IPS-15b (cell line): ENCODE measurements around the gene ORAI3.

ENCODE experiments used
- H3K27me3 ChIP-seq: one replicate; pipeline ENCODE4 v1.6.1; 2013; ENCODE audit warnings: low read length; ENCODE audit not compliant: control insufficient read depth, insufficient read depth
- H3K36me3 ChIP-seq: one replicate; pipeline ENCODE4 v1.6.1; 2013; ENCODE audit warnings: low read length; ENCODE audit not compliant: control insufficient read depth, insufficient read depth
- H3K4me1 ChIP-seq: one replicate; pipeline ENCODE4 v1.6.1; 2013; ENCODE audit warnings: mild to moderate bottlenecking, low read length; ENCODE audit not compliant: control insufficient read depth, insufficient read depth
- H3K4me3 ChIP-seq: one replicate; pipeline ENCODE4 v1.5.1; 2013; ENCODE audit warnings: low read depth, low read length
- H3K9ac ChIP-seq: one replicate; pipeline ENCODE4 v1.6.1; 2013; ENCODE audit warnings: low read depth, mild to moderate bottlenecking, low read length
- H3K9me3 ChIP-seq: one replicate; pipeline ENCODE4 v1.6.1; 2013; ENCODE audit warnings: mild to moderate bottlenecking, low read length; ENCODE audit not compliant: control insufficient read depth, insufficient read depth

ORAI3 gene

DNA sequence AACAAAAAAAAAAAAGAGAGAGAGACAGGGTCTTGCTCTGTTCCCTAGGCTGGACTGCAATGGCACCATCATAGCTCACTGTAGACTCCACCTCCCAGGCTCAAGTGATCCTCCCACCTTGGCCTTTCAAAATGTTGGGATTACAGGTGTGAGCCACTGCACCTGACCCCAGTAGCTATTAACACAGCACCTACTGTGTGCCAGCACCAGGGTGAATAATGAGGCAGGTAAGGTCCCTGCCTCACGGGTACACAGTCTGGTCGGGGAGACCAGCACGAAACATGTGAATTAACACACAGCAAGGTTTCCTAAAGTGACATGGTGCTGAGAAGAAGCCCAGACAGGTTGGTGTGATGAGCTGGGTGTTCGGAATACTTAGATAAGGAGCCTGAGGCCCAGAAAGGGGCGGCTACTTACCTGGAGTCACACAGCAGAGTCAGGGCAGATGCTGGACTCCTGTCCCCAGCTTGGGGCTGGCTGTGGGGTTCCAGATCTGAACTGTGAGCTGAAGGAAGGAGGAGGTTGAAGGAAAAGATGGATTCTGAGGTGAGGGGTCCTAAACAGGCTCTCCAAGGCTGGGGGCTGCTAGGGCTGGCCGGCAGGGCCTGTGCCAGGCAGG, 36.0 kb upstream of the ORAI3 start:
- Histone ChIP-seq H3K9ac (no peak overlapping the region), H3K9me3 (no peaks in the 10 kb centered on the region), H3K4me1 (peaks cover 10% of the 10 kb centered on the region), H3K36me3 (no peaks in the 10 kb centered on the region), H3K27me3 (no peaks in the 10 kb centered on the region), H3K4me3 (no peak overlapping the region)

DNA sequence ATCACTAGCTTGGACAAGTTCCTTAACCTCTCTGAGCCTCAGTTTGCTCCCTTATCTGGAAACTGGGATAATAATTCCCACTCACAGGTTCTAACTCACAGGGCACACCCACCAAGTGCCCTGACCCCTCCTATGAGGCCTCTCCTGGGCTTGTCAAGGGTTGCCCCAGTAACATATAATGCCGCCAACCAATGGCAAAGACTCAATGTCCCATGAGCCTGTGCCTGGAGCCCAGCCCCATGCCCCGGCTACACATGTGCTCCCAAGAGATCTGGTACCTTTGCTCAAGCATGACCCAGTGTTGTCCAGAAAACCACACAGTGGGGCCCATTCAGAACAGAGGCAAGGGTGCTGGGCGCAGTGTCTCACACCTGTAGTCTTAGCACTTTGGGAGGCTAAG, 34.0 kb upstream of the ORAI3 start:
- H3K9ac ChIP-seq = no peak overlapping the region
- peaks cover 9% of the 10 kb centered on the region for H3K4me1 ChIP-seq
- H3K9me3 ChIP-seq = no peaks in the 10 kb centered on the region
- no peak overlapping the region for H3K4me3 ChIP-seq
- H3K27me3 ChIP-seq = no peaks in the 10 kb centered on the region
- no peaks in the 10 kb centered on the region for H3K36me3 ChIP-seq

DNA sequence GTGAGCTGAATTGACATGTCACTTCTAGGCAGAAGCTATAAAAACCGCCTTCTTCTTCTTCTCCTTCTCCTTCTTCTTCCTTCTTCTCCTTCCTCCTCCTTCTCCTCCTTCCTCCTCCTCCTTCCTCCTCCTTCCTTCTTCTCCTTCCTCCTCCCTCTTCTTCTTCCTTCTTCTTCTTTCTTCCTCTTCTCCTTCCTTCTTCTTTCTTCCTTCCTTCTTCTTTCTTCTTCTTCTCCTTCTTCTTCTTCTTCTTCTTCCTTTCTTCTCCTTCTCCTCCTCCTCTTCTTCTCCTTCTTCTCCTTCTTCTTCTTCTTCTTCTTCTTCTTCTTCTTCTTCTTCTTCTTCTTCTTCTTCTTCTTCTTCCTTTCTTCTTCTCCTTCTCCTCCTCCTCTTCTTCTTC, 30.3 kb upstream of the ORAI3 start:
- no peaks in the 10 kb centered on the region for H3K9me3 ChIP-seq
- no peaks in the 10 kb centered on the region for H3K4me1 ChIP-seq
- no peak overlapping the region for H3K4me3 ChIP-seq
- no peaks in the 10 kb centered on the region for H3K36me3 ChIP-seq
- H3K27me3 ChIP-seq = no peaks in the 10 kb centered on the region
- H3K9ac ChIP-seq = no peak overlapping the region

DNA sequence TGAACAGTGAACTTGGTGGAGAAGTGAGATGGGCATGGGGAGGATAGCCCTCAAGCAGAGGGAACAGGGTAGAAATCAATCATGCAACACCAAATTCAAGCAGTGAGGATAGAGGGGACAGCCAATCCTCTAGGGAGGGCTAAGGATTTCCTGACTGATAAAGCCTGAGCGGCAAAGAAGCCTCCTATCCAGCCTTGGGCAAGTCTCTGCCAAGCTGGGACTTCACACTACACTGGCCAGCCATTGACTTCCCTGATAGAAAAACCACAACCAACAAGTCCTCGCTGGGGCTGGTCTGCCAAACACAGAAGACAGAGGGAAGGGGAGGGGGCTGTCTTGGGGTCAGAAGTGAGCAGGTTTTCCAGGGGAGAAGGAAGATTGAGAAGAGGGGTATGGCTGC, 28.0 kb upstream of the ORAI3 start:
- H3K9ac ChIP-seq = no peak overlapping the region
- no peaks in the 10 kb centered on the region for H3K9me3 ChIP-seq
- no peaks in the 10 kb centered on the region for H3K27me3 ChIP-seq
- H3K36me3 ChIP-seq = no peaks in the 10 kb centered on the region
- H3K4me3 ChIP-seq = no peak overlapping the region
- no peaks in the 10 kb centered on the region for H3K4me1 ChIP-seq

DNA sequence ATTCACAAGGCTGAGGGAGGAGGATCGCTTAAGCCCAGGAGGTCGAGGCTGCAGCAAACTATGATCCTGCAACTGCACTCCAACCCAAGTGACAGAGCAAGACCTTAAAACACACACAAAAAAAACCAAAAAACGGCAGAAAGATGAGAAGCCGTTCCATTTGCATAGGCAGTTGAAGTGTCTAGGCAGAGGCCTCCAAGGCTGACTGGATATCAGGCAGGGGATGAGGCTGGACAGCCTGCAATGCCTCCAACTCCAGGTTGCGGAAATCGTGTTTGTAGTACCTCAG, 27.5 kb upstream of the ORAI3 start:
- Histone ChIP-seq H3K9me3 (no peaks in the 10 kb centered on the region), H3K4me1 (peaks cover 2% of the 10 kb centered on the region), H3K4me3 (peak overlapping the region; percentile 92), H3K27me3 (no peaks in the 10 kb centered on the region), H3K9ac (no peak overlapping the region), H3K36me3 (no peaks in the 10 kb centered on the region)

DNA sequence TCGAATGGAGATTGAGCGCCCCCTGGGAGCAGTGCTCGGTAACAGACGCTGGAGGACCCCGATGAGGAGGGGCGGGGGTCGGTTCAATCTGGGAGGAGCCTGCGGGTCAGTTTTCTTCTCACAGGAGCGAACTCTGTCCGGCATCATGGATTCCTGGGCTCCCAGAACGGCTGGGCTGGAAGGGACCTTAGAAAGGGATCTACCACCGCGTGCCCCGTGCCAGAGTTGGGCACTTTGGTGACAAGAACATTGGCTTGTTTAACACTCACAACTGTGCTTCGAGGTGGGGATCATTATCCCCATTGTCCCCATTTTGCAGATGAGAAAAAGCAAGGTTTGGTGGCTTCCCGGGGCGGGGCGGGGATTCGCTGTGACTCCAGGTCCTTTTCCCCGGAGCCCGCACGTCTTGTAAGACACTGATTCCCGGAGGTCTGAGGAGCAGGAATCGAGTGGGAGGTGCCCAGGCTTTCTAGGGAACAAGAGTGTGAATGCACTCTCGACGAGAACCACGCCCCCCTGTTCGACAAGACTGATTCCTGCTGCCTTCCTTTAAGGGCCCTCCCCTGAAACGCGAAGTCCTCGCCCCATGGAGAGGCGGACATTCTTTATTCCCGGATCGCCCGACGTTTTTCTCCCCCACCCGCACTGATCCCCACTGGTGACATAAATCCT, 27.0 kb upstream of the ORAI3 start:
- no peaks in the 10 kb centered on the region for H3K27me3 ChIP-seq
- H3K36me3 ChIP-seq = no peaks in the 10 kb centered on the region
- H3K4me1 ChIP-seq = peaks cover 2% of the 10 kb centered on the region
- H3K9me3 ChIP-seq = no peaks in the 10 kb centered on the region
- H3K4me3 ChIP-seq = peak overlapping the region; percentile 92
- H3K9ac ChIP-seq = peak overlapping the region; percentile 68

DNA sequence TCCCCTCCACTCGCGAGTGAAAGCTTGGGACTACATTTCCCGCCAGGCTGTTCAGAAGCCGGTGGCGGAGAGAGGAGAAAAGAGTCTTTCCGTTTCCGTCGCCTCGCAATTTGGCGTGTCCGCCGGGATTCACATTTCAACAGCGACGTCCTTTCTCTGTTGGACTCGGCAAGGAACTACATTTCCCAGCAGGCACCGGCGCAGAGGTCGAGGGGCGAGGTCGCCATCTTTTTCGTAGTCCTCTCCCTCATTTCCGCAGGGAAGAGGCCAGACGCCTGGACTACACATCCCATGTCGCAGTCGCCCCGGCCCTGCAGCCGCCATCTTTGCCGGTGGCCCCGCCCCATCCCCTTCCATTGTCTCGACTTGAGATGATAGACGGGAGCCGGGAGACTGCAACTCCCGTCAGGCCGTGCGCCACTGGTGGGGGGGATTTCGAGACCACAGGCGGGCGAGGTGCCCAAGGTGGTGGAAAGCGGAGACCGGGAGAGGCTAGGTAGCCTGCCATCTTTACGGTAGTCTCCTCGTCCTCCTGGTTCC, 26.4 kb upstream of the ORAI3 start:
- peak overlapping the region; percentile 76 for H3K9ac ChIP-seq
- no peaks in the 10 kb centered on the region for H3K9me3 ChIP-seq
- no peaks in the 10 kb centered on the region for H3K36me3 ChIP-seq
- H3K4me1 ChIP-seq = peaks cover 2% of the 10 kb centered on the region
- H3K4me3 ChIP-seq = peak overlapping the region; percentile 98
- H3K27me3 ChIP-seq = no peaks in the 10 kb centered on the region

DNA sequence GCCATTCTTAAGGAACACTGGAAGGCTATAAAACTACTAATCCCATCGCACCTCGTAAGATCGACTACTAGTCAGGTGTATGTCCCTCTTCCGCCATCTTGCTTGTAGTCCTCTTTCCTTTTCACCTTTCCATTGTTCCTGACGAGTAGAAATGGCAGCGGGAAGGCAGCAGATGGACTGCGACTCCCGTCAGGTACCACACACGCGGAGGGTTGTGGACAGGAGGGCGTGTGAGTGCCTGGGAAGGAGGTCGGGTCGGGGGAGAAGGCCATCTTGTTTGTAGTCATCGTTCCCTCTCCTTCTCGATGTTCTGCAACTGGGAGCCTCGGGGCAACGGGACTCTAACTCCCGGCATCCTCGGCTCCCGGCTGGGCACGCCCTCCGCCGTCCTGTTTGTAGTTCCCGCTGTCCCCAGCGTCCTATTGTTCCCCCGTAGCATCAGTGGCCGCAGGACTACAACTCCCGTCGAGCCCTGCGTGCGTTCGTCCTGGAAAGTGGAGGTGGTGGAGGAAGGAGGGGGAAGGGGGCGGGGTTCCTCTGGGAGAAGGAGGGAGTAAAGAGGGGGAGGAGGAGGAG, 25.8 kb upstream of the ORAI3 start:
- peak overlapping the region; percentile 98 for H3K4me3 ChIP-seq
- H3K9ac ChIP-seq = peak overlapping the region; percentile 76
- H3K4me1 ChIP-seq = peaks cover 2% of the 10 kb centered on the region
- H3K27me3 ChIP-seq = no peaks in the 10 kb centered on the region
- H3K36me3 ChIP-seq = no peaks in the 10 kb centered on the region
- H3K9me3 ChIP-seq = no peaks in the 10 kb centered on the region

DNA sequence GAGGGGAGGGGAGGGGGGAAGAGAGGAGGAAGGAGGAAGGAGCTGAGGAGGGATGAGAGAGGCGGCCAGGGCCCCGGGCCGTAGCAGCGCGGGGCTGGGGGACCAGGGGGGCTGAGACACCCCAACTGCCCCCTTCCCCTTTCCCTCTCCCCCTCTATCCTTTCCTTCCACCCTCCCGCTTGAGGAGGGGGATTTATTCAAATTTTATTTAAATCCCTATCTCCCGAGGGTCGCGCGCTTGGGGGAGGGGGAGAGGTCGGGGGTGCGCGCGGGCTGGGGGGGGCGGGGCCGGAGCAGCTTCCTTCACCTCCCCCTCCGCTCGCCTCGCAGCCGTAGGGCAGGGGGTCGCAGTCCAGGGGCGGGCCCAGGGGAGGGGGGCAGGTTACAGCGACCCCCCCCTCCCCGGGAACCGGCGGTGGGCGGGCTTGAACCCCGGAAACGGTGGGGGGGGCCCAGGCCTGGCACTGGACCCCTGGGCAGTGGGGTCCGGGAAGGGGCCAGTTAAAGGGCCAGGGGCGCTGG, 25.3 kb upstream of the ORAI3 start, which contains the start of gene FBXL19:
TSS of gene FBXL19 (plus strand) at position 19 of the 522 bp plus-strand sequence. CDS start 2,183 bp downstream, outside the sequence.
- H3K27me3 ChIP-seq = no peaks in the 10 kb centered on the region
- H3K4me3 ChIP-seq = peak within 1 kb of the TSS; percentile 98
- no peaks in the 10 kb centered on the region for H3K9me3 ChIP-seq
- no peaks in the 10 kb centered on the region for H3K36me3 ChIP-seq
- peak within 1 kb of the TSS; percentile 76 for H3K9ac ChIP-seq
- peaks cover 2% of the 10 kb centered on the region for H3K4me1 ChIP-seq

DNA sequence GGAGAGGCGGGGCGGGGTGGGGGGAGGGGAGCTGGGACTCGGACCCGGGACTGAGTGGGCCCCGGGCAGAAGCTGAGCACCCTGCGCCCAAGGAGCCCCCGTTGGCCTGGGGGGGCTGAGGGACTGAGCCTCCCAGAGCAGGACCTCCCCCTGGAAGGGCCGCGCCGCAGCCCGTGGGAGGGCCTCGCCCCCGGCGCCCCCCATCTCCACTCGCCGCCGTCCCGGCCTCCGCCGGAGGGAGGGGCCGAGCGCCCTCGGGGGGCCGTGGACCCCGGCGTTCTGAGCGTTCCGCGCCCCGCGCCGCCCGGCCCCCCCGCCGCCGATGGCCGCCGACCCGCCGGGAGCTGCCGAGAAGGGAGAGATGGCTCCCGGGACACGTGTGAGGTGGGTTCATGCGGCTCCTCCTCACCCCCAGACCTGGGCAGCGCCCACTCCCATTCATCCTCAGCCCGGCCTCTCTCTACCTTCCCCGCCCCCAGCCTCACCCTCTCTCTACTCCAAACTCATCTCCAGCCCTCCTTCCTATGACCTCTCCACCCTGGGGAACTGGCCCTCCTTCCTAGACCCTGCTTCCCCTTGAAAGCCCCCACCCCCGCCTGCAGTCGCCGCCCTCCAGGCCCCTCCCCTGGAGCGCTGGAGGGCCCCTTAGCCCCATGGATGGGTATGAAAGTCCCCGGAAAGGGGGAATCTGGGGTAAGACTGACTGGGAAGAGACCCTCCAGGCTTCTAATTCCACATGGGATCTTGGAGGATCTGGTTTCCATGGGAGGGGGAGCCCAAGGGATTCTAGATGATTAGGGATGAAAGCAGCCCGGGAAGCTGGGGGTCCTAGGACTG, 24.6 kb upstream of the ORAI3 start:
- H3K4me1 ChIP-seq = peaks cover 2% of the 10 kb centered on the region
- H3K4me3 ChIP-seq = peak overlapping the region; percentile 67
- H3K9ac ChIP-seq = no peak overlapping the region
- no peaks in the 10 kb centered on the region for H3K9me3 ChIP-seq
- H3K36me3 ChIP-seq = no peaks in the 10 kb centered on the region
- no peaks in the 10 kb centered on the region for H3K27me3 ChIP-seq

DNA sequence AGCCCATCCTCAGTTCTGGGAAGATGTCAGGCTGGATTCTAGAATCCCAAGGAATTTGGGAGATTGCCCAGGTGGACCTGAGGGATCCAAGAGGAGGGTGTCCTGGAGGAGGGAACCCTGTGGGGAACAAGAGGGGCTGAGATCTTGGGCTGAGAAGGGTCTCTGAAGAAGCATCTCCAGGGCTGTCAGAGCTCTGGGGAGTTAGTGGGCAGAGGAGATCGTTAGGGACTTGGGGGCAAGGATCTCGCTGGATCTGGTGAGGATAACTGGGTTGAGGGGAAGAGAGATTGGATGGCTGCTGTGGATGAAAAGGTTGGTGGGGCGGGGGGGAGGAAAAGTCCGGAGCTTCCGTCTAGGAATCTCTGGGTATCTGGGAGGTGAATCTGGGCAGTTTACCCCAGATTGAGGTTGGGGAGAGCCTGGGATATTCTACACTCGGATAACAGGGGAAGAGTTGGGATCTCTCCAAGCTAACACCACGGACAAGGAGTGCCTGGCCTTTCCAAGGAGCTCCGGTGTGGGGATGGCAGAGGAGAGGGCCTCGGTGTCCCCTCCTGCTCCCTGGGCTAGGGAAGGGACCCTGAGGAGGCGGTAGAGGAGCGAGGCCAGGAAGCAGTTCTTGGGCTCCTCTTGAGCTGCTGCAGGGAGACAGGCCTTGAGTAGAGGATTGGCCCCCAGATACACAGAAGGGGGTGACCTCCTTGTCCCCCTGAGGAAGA, 23.8 kb upstream of the ORAI3 start:
- H3K4me3 ChIP-seq = peak overlapping the region; percentile 67
- no peaks in the 10 kb centered on the region for H3K36me3 ChIP-seq
- H3K27me3 ChIP-seq = no peaks in the 10 kb centered on the region
- H3K9me3 ChIP-seq = no peaks in the 10 kb centered on the region
- peak overlapping the region; percentile 47 for H3K9ac ChIP-seq
- peaks cover 2% of the 10 kb centered on the region for H3K4me1 ChIP-seq
